ENCODE measurements around the gene RET.

RET gene

DNA sequence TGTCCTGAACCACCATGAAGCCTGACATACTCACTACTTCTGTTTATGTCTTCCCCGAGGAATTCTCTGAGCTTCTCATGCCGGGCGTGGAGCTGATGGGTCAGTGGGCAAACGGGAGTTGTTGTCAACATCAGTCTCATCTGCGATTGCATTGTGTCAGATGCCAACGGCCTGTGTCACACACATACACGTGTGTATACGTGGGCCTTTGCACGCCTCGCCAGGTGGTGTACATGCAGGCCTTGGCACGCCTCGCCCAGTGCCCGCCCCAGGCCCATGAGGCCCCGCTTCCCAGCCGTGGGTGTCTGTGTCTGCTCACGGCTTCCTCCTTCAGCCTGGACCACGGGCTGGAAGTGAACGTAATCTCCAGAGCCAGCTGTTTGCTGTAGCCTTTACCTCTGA is 53.9 kb downstream of the RET start:
- no peak for DNase-seq (ENCODE audit: low read depth)
- TF ChIP-seq CTCF (conservative IDR thresholded peaks at IDR 0.05; ENCODE audit: low read depth, low read length), result no peak
- no peak overlapping the region for H3K4me3 ChIP-seq (ENCODE audit: low read length)

DNA sequence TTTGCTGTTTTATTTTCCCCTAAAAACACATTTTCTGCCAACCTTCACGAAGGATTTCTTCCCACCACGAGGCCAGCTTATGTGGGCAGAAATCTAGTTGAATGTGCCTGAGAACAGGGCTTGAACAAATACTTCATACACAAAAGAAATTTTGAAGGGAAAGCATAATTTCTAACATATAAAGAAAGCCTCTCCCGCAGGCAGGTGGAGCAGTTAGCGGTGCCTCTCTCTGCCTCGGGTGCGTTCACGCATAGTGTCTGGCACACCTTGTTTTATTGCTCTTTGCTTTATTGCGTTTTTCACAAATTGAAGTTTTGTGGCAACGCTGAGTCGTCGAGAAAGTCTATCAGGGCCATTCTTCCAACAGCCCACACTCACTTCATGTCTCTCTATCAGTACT is 54.4 kb downstream of the RET start:
- H3K4me3 ChIP-seq (ENCODE audit: low read length), result no peak overlapping the region
- TF ChIP-seq CTCF (conservative IDR thresholded peaks at IDR 0.05; ENCODE audit: low read depth, low read length), result no peak
- DNase-seq (ENCODE audit: low read depth), result no peak

DNA sequence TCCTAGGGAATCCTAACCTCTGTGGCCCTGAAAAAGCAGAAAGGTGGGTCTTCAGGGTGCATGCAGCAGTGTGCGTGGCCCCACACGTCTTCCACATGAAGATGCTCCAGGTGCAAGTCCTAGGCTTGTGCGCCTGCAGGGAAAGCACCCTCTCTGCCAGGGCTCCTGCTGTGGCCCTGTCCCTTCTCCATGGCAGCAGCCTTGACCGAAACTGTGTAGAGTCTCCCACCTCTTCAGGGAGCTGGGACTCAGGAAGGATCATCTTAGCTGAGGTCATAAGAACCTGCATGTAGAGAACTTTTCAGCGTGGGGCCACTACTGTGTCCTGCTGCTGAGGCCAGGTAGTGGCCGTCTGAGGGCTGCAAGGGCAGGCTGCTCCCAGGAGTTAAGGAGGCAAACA is 55.0 kb downstream of the RET start:
- no peak for DNase-seq (ENCODE audit: low read depth)
- TF ChIP-seq CTCF (conservative IDR thresholded peaks at IDR 0.05; ENCODE audit: low read depth, low read length), result no peak
- H3K4me3 ChIP-seq (ENCODE audit: low read length), result no peak overlapping the region

GRCh38 chr10:43132867-43133787 is 56.3 kb downstream of the RET start:
- DNase-seq (ENCODE audit: low read depth), result no peak
- H3K4me3 ChIP-seq (ENCODE audit: low read length), result no peak overlapping the region
- no peak for TF ChIP-seq CTCF (conservative IDR thresholded peaks at IDR 0.05; ENCODE audit: low read depth, low read length)

DNA sequence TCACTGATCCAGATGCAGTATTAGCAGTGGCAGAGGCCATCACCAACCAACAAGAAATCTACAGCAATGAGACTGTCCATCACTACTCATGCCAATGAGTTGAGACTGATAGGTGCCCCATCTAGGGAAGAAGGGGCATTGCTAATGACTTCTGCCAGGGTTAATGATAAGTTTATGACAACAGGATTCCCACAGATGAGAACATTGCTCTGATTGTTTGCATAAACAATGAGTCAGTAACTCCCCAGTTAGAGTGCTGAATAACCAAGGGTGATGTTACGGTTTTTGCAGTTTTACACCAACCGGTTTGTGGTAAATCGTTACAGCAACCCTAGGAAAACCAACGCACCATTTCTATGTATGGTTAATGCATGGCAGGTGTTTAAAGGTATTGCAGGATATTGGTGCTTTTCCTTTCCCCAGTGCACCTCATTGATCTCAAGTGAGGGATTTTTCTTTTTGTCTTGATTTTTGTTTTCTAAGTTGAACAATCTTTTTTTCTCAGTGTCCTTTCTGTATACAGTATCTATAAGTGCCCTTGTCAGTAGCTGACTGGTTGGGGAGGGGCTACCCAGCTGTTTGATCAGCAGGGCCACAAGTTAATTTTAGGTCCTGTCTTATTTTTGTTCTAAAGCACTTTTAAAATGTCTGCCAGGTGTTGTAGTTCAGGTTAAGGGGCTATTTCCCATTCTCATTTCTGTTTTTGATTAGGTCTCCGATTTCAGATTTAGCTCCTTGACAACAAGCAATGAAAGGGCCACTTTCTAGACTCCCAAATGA is 57.4 kb downstream of the RET start:
- no peak for DNase-seq (ENCODE audit: low read depth)
- TF ChIP-seq CTCF (conservative IDR thresholded peaks at IDR 0.05; ENCODE audit: low read depth, low read length), result no peak
- no peak overlapping the region for H3K4me3 ChIP-seq (ENCODE audit: low read length)

DNA sequence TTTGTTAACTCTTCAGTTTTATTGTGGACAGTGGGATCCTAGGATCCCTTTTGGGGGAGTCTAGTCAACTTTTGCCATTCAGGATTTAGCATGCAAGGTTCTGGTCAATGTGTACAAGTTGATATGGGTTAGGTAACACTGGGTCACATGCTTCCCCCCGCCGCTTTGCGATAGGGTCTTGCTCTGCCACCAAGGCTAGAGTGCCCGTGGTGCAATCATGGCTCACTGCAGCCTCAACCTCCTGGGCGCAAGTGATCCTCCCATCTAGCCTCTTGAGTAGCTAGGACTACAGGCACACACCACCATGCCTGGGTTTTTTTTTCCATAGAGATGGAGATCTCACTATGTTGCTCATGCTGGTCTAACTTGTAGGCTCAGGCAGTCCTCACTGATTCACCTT is 58.2 kb downstream of the RET start:
- DNase-seq (ENCODE audit: low read depth), result no peak
- TF ChIP-seq CTCF (conservative IDR thresholded peaks at IDR 0.05; ENCODE audit: low read depth, low read length), result no peak
- no peak overlapping the region for H3K4me3 ChIP-seq (ENCODE audit: low read length)
